H7 (cell line): ENCODE measurements around the gene MEX3C. TPM values are rescaled to one million over a fixed set of nuclear protein-coding genes. Genes with fewer than 3 reads are reported as not detected.

Experiments
- DNase-seq: peaks from one replicate; pipeline ENCODE4 v3.0.0; 2012
- H3K27me3 ChIP-seq: 2 replicates; pipeline ENCODE4 v1.6.0; 2011; ENCODE audit warnings: mild to moderate bottlenecking, low read length; ENCODE audit not compliant: control insufficient read depth, insufficient read depth
- H3K36me3 ChIP-seq: replicated peaks from 2 replicates; pipeline ENCODE4 v1.5.1; 2011; ENCODE audit warnings: low read length; ENCODE audit not compliant: control insufficient read depth, insufficient read depth
- H3K4me3 ChIP-seq: 2 replicates; pipeline ENCODE4 v1.5.1; 2011; ENCODE audit warnings: low read depth, mild to moderate bottlenecking, control low read depth, low read length, moderate library complexity; ENCODE audit not compliant: insufficient read depth
- total RNA-seq: library from RNA; depleted of rRNA; stranded (reverse); fragments of >200 nt; shearing (Covaris generic); gene quantifications from 2 replicates; pipeline ENCODE4 v1.2.3, GENCODE V29; 2014; rRNA removed

Gene MEX3C
- total RNA-seq, 1 experiment from 2014 or later: 69.8 TPM

GRCh38 chr18:51127664-51128063 lies 69.8 kb downstream of the MEX3C start:
- no peak for DNase-seq
- Histone ChIP-seq H3K27me3 (no peaks in the 10 kb centered on the region), H3K36me3 (no peaks in the 10 kb centered on the region), H3K4me3 (no peak overlapping the region)

- Histone ChIP-seq H3K4me3 (no peak overlapping the region), H3K36me3 (no peaks in the 10 kb centered on the region), H3K27me3 (no peaks in the 10 kb centered on the region)
- DNase-seq: no peak
These were observed 71.5 kb downstream of the MEX3C start for GRCh38 chr18:51125976-51126375.

Other genes starting within 250 kb of the MEX3C start
- 1.9 and 4.9 TPM in 2 replicates for gene ELAC1, start 229.6 kb downstream of the MEX3C start, total RNA-seq
- gene SMAD4, start 167.5 kb downstream of the MEX3C start, total RNA-seq: 140 and 154 TPM in 2 replicates